GM19238 (cell line): ENCODE data around the gene ITPKC.

Source experiments
- DNase-seq: peaks from one replicate; pipeline ENCODE4 v3.0.0; 2011; ENCODE audit warnings: low spot score; ENCODE audit not compliant: insufficient read length

The ITPKC gene

DNA sequence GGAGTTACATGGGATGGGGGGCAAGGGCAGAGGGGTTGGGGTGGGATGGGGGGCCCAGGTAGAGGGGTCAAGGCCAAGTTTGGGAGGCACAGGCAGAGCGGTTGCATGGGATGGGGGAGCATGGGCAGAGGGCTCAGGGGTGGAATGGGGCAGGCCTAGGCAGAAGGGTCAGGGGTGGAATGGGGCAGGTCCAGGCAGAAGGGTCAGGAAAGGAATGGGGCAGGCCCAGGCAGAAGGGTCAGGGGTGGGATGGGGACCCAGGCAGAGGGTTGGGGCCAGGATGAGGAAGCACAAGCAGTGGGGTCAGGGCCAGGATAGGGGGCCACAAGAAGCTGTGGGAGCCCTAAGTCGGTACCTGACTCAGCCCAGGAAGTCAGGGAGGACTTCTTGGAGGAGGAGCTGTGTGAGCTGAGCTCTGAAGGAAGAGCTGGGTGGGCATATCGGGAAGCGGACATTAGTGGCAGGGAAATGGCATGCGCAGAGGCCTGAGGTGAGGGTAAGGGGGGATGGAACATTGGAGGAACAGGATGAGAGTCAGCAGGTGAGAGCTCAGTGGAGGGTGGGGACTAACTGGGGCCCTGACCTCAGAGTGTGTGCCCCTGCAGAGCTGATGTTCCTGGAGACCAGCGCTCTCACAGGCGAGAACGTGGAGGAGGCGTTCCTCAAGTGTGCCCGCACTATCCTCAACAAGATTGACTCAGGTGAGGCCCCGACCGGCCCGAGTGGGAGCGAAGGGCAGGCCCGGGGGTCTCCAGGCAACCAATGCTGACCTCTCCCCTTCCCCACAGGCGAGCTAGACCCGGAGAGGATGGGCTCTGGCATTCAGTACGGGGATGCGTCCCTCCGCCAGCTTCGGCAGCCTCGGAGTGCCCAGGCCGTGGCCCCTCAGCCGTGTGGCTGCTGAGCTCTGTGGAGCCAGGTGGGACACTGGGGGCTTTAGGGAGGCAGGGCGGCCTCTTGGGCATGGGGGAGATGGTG lies 69.4 kb downstream of the ITPKC start:
- no peak for DNase-seq
